SU-DHL-6 (cell line): Measurements from ENCODE around the gene FIBCD1.

Experiments used
- EZH2phosphoT487 ChIP-seq: fragments of 200-600 bp; sonication (generic), shearing (Covaris generic); conservative IDR thresholded peaks from 2 replicates; pipeline ENCODE4 v1.6.1; 2018; ENCODE audit warnings: mild to moderate bottlenecking, antibody characterized with exemption, low read length, moderate library complexity, mixed read lengths
- TF ChIP-seq, protein P1 (sequence below): fragments of 200-600 bp; sonication (generic); IDR thresholded peaks from one replicate; pipeline ENCODE4 v1.5.1; 2017; ENCODE audit warnings: antibody characterized with exemption, mild to moderate bottlenecking, low read length, moderate library complexity; ENCODE audit not compliant: insufficient read depth, poor library complexity, severe bottlenecking

GRCh38 chr9:130954317-130954716 is 15.3 kb upstream of the FIBCD1 start:
- TF ChIP-seq, protein P1, sequence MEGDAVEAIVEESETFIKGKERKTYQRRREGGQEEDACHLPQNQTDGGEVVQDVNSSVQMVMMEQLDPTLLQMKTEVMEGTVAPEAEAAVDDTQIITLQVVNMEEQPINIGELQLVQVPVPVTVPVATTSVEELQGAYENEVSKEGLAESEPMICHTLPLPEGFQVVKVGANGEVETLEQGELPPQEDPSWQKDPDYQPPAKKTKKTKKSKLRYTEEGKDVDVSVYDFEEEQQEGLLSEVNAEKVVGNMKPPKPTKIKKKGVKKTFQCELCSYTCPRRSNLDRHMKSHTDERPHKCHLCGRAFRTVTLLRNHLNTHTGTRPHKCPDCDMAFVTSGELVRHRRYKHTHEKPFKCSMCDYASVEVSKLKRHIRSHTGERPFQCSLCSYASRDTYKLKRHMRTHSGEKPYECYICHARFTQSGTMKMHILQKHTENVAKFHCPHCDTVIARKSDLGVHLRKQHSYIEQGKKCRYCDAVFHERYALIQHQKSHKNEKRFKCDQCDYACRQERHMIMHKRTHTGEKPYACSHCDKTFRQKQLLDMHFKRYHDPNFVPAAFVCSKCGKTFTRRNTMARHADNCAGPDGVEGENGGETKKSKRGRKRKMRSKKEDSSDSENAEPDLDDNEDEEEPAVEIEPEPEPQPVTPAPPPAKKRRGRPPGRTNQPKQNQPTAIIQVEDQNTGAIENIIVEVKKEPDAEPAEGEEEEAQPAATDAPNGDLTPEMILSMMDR, result no peak
- no peak for TF ChIP-seq EZH2phosphoT487
